GM12878 (cell line): ENCODE data around the gene EFNB2.

Source experiments
- BACH1 ChIP-seq: fragments of 450-650 bp; IDR thresholded peaks from 2 replicates; pipeline ENCODE4 v1.6.1; 2017; ENCODE audit warnings: mild to moderate bottlenecking, borderline replicate concordance
- CHD1 ChIP-seq: IDR thresholded peaks from 2 replicates; pipeline ENCODE4 v1.6.1; 2012; ENCODE audit warnings: low read depth, low read length, improper control_type of control experiment
- CTCF ChIP-seq, 3 experiments: IDR thresholded peaks in 2 of 3; conservative IDR thresholded peaks in 1 of 3; 2 replicates each; pipeline ENCODE4 v1.5.1; 2011; ENCODE audit warnings: low read depth in 3 of 3, low read length in 3 of 3, mild to moderate bottlenecking in 3 of 3, control low read depth in 2 of 3, moderate library complexity in 2 of 3, inconsistent platforms in 1 of 3, mixed read lengths in 1 of 3; ENCODE audit not compliant: control insufficient read depth in 2 of 3, insufficient read depth in 1 of 3; ENCODE audit errors: extremely low read depth in 1 of 3
- EP300 ChIP-seq, 2 experiments: fragments of 150-350 bp in 1 of 2; IDR thresholded peaks; 2 replicates each; pipeline ENCODE4 v1.6.1; 2011 to 2012; ENCODE audit warnings: low read depth in 2 of 2, low read length in 2 of 2, borderline replicate concordance in 1 of 2, improper control_type of control experiment in 1 of 2, inconsistent platforms in 1 of 2; ENCODE audit not compliant: control insufficient read depth in 1 of 2
- ESRRA ChIP-seq: IDR thresholded peaks from 2 replicates; pipeline ENCODE4 v1.6.1; 2012; ENCODE audit warnings: mild to moderate bottlenecking, low read length, improper control_type of control experiment
- EZH2 ChIP-seq: IDR thresholded peaks from 2 replicates; pipeline ENCODE4 v1.6.1; 2012; ENCODE audit warnings: low read depth, mild to moderate bottlenecking, control low read depth, inconsistent platforms, low read length, borderline replicate concordance; ENCODE audit not compliant: control insufficient read depth
- JUNB ChIP-seq: IDR thresholded peaks from 2 replicates; pipeline ENCODE4 v1.6.1; 2016; ENCODE audit warnings: antibody characterized with exemption, mild to moderate bottlenecking
- NBN ChIP-seq: fragments of 450-650 bp; IDR thresholded peaks from 2 replicates; pipeline ENCODE4 v1.6.1; 2016
- POLR2A ChIP-seq: IDR thresholded peaks from 2 replicates; pipeline ENCODE4 v1.6.1; 2011; ENCODE audit warnings: low read depth, mild to moderate bottlenecking, low read length
- POLR2AphosphoS5 ChIP-seq: IDR thresholded peaks from 2 replicates; pipeline ENCODE4 v1.6.1; 2011; ENCODE audit warnings: mild to moderate bottlenecking, low read length, inconsistent platforms
- TAF1 ChIP-seq: IDR thresholded peaks from 2 replicates; pipeline ENCODE4 v1.6.1; 2011; ENCODE audit warnings: mild to moderate bottlenecking, low read depth, low read length, borderline replicate concordance
- TF ChIP-seq, protein P1 (sequence below): IDR thresholded peaks from 2 replicates; pipeline ENCODE4 v1.6.1; 2012; ENCODE audit warnings: mild to moderate bottlenecking, low read depth, low read length
- TF ChIP-seq, protein P2 (sequence below): fragments of 450-650 bp; IDR thresholded peaks from 2 replicates; pipeline ENCODE4 v1.6.1; 2017; ENCODE audit warnings: mild to moderate bottlenecking, moderate library complexity
- TF ChIP-seq, protein P3 (sequence below): fragments of 150-350 bp; IDR thresholded peaks from 2 replicates; pipeline ENCODE4 v1.6.1; 2016; ENCODE audit warnings: low read depth, low read length

DNA sequence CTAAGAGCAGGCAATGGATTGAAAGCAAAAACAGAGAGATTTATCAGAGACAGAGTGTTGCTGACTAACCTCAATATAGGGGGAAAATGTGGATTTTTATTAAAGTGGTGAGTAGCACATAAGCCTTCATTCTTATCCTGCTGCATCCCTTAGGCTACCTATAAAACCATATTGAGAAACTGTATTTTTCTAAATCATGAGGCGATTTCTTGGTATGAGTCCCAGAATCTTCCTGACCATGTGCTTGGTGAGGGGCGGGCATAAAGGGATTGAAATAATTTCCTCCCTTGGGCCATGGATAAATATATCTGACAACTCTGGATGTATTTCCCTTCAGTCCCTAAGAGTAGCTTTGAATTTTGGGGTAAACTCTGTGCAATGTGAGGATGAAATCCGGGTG lies 72.8 kb downstream of the EFNB2 start:
- TF ChIP-seq, protein P1, sequence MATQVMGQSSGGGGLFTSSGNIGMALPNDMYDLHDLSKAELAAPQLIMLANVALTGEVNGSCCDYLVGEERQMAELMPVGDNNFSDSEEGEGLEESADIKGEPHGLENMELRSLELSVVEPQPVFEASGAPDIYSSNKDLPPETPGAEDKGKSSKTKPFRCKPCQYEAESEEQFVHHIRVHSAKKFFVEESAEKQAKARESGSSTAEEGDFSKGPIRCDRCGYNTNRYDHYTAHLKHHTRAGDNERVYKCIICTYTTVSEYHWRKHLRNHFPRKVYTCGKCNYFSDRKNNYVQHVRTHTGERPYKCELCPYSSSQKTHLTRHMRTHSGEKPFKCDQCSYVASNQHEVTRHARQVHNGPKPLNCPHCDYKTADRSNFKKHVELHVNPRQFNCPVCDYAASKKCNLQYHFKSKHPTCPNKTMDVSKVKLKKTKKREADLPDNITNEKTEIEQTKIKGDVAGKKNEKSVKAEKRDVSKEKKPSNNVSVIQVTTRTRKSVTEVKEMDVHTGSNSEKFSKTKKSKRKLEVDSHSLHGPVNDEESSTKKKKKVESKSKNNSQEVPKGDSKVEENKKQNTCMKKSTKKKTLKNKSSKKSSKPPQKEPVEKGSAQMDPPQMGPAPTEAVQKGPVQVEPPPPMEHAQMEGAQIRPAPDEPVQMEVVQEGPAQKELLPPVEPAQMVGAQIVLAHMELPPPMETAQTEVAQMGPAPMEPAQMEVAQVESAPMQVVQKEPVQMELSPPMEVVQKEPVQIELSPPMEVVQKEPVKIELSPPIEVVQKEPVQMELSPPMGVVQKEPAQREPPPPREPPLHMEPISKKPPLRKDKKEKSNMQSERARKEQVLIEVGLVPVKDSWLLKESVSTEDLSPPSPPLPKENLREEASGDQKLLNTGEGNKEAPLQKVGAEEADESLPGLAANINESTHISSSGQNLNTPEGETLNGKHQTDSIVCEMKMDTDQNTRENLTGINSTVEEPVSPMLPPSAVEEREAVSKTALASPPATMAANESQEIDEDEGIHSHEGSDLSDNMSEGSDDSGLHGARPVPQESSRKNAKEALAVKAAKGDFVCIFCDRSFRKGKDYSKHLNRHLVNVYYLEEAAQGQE, result no peak
- TF ChIP-seq NBN (no peak), TAF1 (no peak), CHD1 (no peak), POLR2AphosphoS5 (no peak), CTCF (IDR thresholded peaks at IDR 0.05 in 2 of 3, conservative IDR thresholded peaks at IDR 0.05 in 1 of 3; ENCODE audit: control insufficient read depth in 2 of 3, extremely low read depth in 1 of 3, insufficient read depth in 1 of 3, low read depth in 3 of 3, low read length in 3 of 3) (no peak), EP300 (IDR thresholded peaks at IDR 0.05; ENCODE audit: borderline replicate concordance in 1 of 2, control insufficient read depth in 1 of 2, low read depth in 2 of 2, low read length in 2 of 2) (no peak), ESRRA (no peak), EZH2 (no peak), POLR2A (no peak), JUNB (no peak), BACH1 (no peak)
- TF ChIP-seq, protein P2, sequence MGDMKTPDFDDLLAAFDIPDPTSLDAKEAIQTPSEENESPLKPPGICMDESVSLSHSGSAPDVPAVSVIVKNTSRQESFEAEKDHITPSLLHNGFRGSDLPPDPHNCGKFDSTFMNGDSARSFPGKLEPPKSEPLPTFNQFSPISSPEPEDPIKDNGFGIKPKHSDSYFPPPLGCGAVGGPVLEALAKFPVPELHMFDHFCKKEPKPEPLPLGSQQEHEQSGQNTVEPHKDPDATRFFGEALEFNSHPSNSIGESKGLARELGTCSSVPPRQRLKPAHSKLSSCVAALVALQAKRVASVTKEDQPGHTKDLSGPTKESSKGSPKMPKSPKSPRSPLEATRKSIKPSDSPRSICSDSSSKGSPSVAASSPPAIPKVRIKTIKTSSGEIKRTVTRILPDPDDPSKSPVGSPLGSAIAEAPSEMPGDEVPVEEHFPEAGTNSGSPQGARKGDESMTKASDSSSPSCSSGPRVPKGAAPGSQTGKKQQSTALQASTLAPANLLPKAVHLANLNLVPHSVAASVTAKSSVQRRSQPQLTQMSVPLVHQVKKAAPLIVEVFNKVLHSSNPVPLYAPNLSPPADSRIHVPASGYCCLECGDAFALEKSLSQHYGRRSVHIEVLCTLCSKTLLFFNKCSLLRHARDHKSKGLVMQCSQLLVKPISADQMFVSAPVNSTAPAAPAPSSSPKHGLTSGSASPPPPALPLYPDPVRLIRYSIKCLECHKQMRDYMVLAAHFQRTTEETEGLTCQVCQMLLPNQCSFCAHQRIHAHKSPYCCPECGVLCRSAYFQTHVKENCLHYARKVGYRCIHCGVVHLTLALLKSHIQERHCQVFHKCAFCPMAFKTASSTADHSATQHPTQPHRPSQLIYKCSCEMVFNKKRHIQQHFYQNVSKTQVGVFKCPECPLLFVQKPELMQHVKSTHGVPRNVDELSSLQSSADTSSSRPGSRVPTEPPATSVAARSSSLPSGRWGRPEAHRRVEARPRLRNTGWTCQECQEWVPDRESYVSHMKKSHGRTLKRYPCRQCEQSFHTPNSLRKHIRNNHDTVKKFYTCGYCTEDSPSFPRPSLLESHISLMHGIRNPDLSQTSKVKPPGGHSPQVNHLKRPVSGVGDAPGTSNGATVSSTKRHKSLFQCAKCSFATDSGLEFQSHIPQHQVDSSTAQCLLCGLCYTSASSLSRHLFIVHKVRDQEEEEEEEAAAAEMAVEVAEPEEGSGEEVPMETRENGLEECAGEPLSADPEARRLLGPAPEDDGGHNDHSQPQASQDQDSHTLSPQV, result no peak
- TF ChIP-seq, protein P3, sequence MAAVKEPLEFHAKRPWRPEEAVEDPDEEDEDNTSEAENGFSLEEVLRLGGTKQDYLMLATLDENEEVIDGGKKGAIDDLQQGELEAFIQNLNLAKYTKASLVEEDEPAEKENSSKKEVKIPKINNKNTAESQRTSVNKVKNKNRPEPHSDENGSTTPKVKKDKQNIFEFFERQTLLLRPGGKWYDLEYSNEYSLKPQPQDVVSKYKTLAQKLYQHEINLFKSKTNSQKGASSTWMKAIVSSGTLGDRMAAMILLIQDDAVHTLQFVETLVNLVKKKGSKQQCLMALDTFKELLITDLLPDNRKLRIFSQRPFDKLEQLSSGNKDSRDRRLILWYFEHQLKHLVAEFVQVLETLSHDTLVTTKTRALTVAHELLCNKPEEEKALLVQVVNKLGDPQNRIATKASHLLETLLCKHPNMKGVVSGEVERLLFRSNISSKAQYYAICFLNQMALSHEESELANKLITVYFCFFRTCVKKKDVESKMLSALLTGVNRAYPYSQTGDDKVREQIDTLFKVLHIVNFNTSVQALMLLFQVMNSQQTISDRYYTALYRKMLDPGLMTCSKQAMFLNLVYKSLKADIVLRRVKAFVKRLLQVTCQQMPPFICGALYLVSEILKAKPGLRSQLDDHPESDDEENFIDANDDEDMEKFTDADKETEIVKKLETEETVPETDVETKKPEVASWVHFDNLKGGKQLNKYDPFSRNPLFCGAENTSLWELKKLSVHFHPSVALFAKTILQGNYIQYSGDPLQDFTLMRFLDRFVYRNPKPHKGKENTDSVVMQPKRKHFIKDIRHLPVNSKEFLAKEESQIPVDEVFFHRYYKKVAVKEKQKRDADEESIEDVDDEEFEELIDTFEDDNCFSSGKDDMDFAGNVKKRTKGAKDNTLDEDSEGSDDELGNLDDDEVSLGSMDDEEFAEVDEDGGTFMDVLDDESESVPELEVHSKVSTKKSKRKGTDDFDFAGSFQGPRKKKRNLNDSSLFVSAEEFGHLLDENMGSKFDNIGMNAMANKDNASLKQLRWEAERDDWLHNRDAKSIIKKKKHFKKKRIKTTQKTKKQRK, result no peak
